H1 (cell line): ENCODE results near the gene SLC35B2. TPM values are rescaled to one million over a fixed set of nuclear protein-coding genes. Genes with fewer than 3 reads are reported as not detected.

Experiments
- ATF3 ChIP-seq: IDR thresholded peaks from 2 replicates; pipeline ENCODE4 v1.6.1; 2011; ENCODE audit warnings: low read depth, mild to moderate bottlenecking, low read length; ENCODE audit not compliant: insufficient read depth
- CHD7 ChIP-seq: fragments of 300-600 bp; sonication (generic); IDR thresholded peaks from 2 replicates; pipeline ENCODE4 v1.7.1; 2012; ENCODE audit warnings: low read length, moderate library complexity, mild to moderate bottlenecking, inconsistent platforms; ENCODE audit not compliant: insufficient replicate concordance
- FOSL1 ChIP-seq: IDR thresholded peaks from 2 replicates; pipeline ENCODE4 v1.6.1; 2011; ENCODE audit warnings: mild to moderate bottlenecking, low read depth, low read length, moderate library complexity; ENCODE audit not compliant: insufficient read depth
- HDAC2 ChIP-seq, 2 experiments: fragments of 300-600 bp in 1 of 2; sonication (generic) in 1 of 2; IDR thresholded peaks; 2 replicates each; pipeline ENCODE4 v1.6.1; 2011 to 2012; ENCODE audit warnings: low read depth in 2 of 2, low read length in 2 of 2, mild to moderate bottlenecking in 2 of 2, moderate library complexity in 2 of 2, borderline replicate concordance in 1 of 2, inconsistent platforms in 1 of 2
- POLR2AphosphoS5 ChIP-seq: IDR thresholded peaks from 2 replicates; pipeline ENCODE4 v1.6.1; 2011; ENCODE audit warnings: low read depth, low read length
- RFX5 ChIP-seq: IDR thresholded peaks from 2 replicates; pipeline ENCODE4 v1.6.1; 2011; ENCODE audit warnings: low read depth, low read length, improper control_type of control experiment, borderline replicate concordance
- SIN3A ChIP-seq, 2 experiments: IDR thresholded peaks in 1 of 2; conservative IDR thresholded peaks in 1 of 2; 2 replicates each; pipeline ENCODE4 v1.6.1; 2011 to 2012; ENCODE audit warnings: low read length in 2 of 2, improper control_type of control experiment in 1 of 2, low read depth in 1 of 2, mild to moderate bottlenecking in 1 of 2
- SIRT6 ChIP-seq: IDR thresholded peaks from one replicate; pipeline ENCODE4 v1.7.1; 2012; ENCODE audit warnings: low read length, inconsistent platforms
- SP1 ChIP-seq: IDR thresholded peaks from 2 replicates; pipeline ENCODE4 v1.6.1; 2011; ENCODE audit warnings: low read depth, low read length
- polyA plus RNA-seq, 7 experiments: library from polyadenylated mRNA; depleted of rRNA in 3 of 7; stranded (reverse) in 5 of 7; unstranded in 2 of 7; fragments of >200 nt in 5 of 7; fragments of 200-250 nt in 2 of 7; gene quantifications; 1 replicate in 5 of 7; 2 replicates in 1 of 7; 4 replicates in 1 of 7; pipeline versions ENCODE4 v1.2.1 to v1.2.3, GENCODE V29; 2011 to 2013; ENCODE audit warnings: missing spikeins in 2 of 7, mixed read lengths in 2 of 7
- total RNA-seq: library from RNA; stranded (reverse); fragmentation: NEBNext Ultra II Directional; extraction: Animal tissue kit (Norgen Biotek cat#: 25700); gene quantifications from 2 replicates; pipeline ENCODE4 v1.2.1, GENCODE V29; 2021

SLC35B2 gene
- total and polyA plus RNA-seq, 2 of the 8 experiments (the other 6 are each of a cell fraction or from before 2014, with no cell fraction given), result 29.5 to 65.0 TPM

GRCh38 chr6:44245912-44246662 is 11.2 kb downstream of the SLC35B2 start (continued):
- TF ChIP-seq CHD7 (no peak), FOSL1 (no peak), SIN3A (conservative IDR thresholded peaks at IDR 0.05 in 1 of 2, IDR thresholded peaks at IDR 0.05 in 1 of 2; ENCODE audit: low read depth in 1 of 2, low read length in 2 of 2) (peak; percentile 88 to 89; a peak in 3 of 4 replicates), RFX5 (no peak), SP1 (peak; percentile 84), POLR2AphosphoS5 (peak; percentile 41), HDAC2 (IDR thresholded peaks at IDR 0.05; ENCODE audit: borderline replicate concordance in 1 of 2, low read depth in 2 of 2, low read length in 2 of 2) (peak in 1 of 2 experiments; percentile 19; a peak in 1 of 4 replicates), SIRT6 (no peak), ATF3 (no peak)
